Stimulated activated CD8-positive, alpha-beta memory T cell treated with anti-CD3 and anti-CD28 coated beads, Interleukin-15, amount 100 ng/mL, for 48 hours (primary cell): Measurements from ENCODE around the gene OMA1.

Experiments used
- DNase-seq, 2 donors: peaks; one replicate each; pipeline ENCODE4 v3.0.0-alpha.2; 2020; ENCODE audit warnings: low read depth in 2 of 2

OMA1 gene

GRCh38 chr1:58431901-58432620, 114.5 kb downstream of the OMA1 start:
- DNase-seq: no peak
